Fibroblast of lung (primary cell): ENCODE data around the gene HUNK. TPM values are rescaled to one million over a fixed set of nuclear protein-coding genes. Genes with fewer than 3 reads are reported as not detected.

Experiments used
- DNase-seq, 2 donors: peaks; one replicate each; pipeline versions ENCODE4 v3.0.0 to v3.0.0-alpha.2; 2010; ENCODE audit warnings: low read depth in 2 of 2
- H2AFZ ChIP-seq: 2 replicates; pipeline ENCODE4 v1.5.1; 2012; ENCODE audit warnings: low read length, control low read depth, inconsistent platforms
- H3K27ac ChIP-seq: 2 replicates; pipeline ENCODE4 v1.5.1; 2011; ENCODE audit warnings: low read length, control low read depth; ENCODE audit not compliant: insufficient read depth
- H3K27me3 ChIP-seq: 2 replicates; pipeline ENCODE4 v1.5.1; 2011; ENCODE audit warnings: mild to moderate bottlenecking, low read length; ENCODE audit not compliant: control insufficient read depth, insufficient read depth
- H3K36me3 ChIP-seq: 2 replicates; pipeline ENCODE4 v1.5.1; 2011; ENCODE audit warnings: low read length; ENCODE audit not compliant: control insufficient read depth, insufficient read depth
- H3K4me1 ChIP-seq: 2 replicates; pipeline ENCODE4 v1.5.1; 2011; ENCODE audit warnings: low read length; ENCODE audit not compliant: control insufficient read depth, insufficient read depth; ENCODE audit errors: extremely low read depth
- H3K4me2 ChIP-seq: 2 replicates; pipeline ENCODE4 v1.5.1; 2011; ENCODE audit warnings: low read length, control low read depth; ENCODE audit not compliant: insufficient read depth; ENCODE audit errors: extremely low read depth
- H3K4me3 ChIP-seq, 4 experiments: fragments of 200-600 bp in 1 of 4; sonication (generic) in 1 of 4; replicated peaks in 1 of 4; 2 replicates each; pipeline ENCODE4 v1.5.1; 2011 to 2016; ENCODE audit warnings: low read length in 4 of 4, low read depth in 3 of 4, mild to moderate bottlenecking in 3 of 4, control low read depth in 2 of 4, inconsistent platforms in 1 of 4, mixed read lengths in 1 of 4; ENCODE audit not compliant: insufficient read depth in 1 of 4; ENCODE audit errors: control extremely low read depth in 1 of 4
- H3K79me2 ChIP-seq: 2 replicates; pipeline ENCODE4 v1.5.1; 2012; ENCODE audit warnings: mild to moderate bottlenecking, low read length, inconsistent platforms; ENCODE audit not compliant: control insufficient read depth, insufficient read depth
- H3K9ac ChIP-seq: 2 replicates; pipeline ENCODE4 v1.5.1; 2011; ENCODE audit warnings: mild to moderate bottlenecking, low read length, control low read depth; ENCODE audit not compliant: insufficient read depth
- H3K9me3 ChIP-seq: 2 replicates; pipeline ENCODE4 v1.5.1; 2012; ENCODE audit warnings: low read depth, low read length; ENCODE audit not compliant: control insufficient read depth, insufficient read depth
- H4K20me1 ChIP-seq: 2 replicates; pipeline ENCODE4 v1.5.1; 2011; ENCODE audit warnings: low read length; ENCODE audit not compliant: control insufficient read depth, insufficient read depth; ENCODE audit errors: extremely low read depth
- CTCF ChIP-seq, 2 donors: IDR thresholded peaks in 1 of 2; conservative IDR thresholded peaks in 1 of 2; 1 replicate in 1 of 2; 2 replicates in 1 of 2; pipeline ENCODE4 v1.5.1; 2011 to 2012; ENCODE audit warnings: low read length in 2 of 2, control low read depth in 1 of 2, inconsistent platforms in 1 of 2, low read depth in 1 of 2, mild to moderate bottlenecking in 1 of 2
- EZH2 ChIP-seq: IDR thresholded peaks from 2 replicates; pipeline ENCODE4 v1.5.1; 2012; ENCODE audit warnings: low read length, control low read depth, mild to moderate bottlenecking; ENCODE audit errors: missing control alignments
- polyA plus RNA-seq, 2 donors: library from polyadenylated mRNA; depleted of rRNA in 1 of 2; stranded (reverse) in 1 of 2; unstranded in 1 of 2; fragments of >200 nt; gene quantifications; 2 replicates each; pipeline ENCODE4 v1.2.1, GENCODE V29; 2011 to 2012; ENCODE audit warnings: missing spikeins in 1 of 2
- total RNA-seq: library from RNA; depleted of rRNA; stranded (reverse); fragments of >200 nt; gene quantifications from 2 replicates; pipeline ENCODE4 v1.2.1, GENCODE V29; 2014

HUNK gene
- total and polyA plus RNA-seq, 2 donors (not counting 1 experiment from before 2014, with no cell fraction given), result 0.09 to 0.33 TPM

GRCh38 chr21:31872072-31872451 is 758 bp upstream of the HUNK start:
- Histone ChIP-seq H3K36me3 (no peaks in the 10 kb centered on the region), H3K27me3 (peaks cover 21% of the 10 kb centered on the region), H3K4me1 (no peaks in the 10 kb centered on the region), H3K4me3 (peak overlapping the region in 1 of 4 experiments; percentile 57), H3K9me3 (no peaks in the 10 kb centered on the region), H3K4me2 (peak overlapping the region; percentile 75), H3K79me2 (no peaks in the 10 kb centered on the region), H3K27ac (no peak overlapping the region), H4K20me1 (no peaks in the 10 kb centered on the region), H3K9ac (no peak overlapping the region), H2AFZ (no peak overlapping the region)
- no peak for DNase-seq
- no peak for TF ChIP-seq EZH2
- no peak for TF ChIP-seq CTCF (conservative IDR thresholded peaks at IDR 0.05 in 1 of 2, IDR thresholded peaks at IDR 0.05 in 1 of 2; ENCODE audit: low read depth in 1 of 2, low read length in 2 of 2)

- peak overlapping the region; percentile 75 for H3K4me2 ChIP-seq
Measured at GRCh38 chr21:31873275-31873695, 465 bp downstream of the HUNK start.

More at GRCh38 chr21:31873275-31873695, 465 bp downstream of the HUNK start:
- no peaks in the 10 kb centered on the region for H3K36me3 ChIP-seq
- H3K4me1 ChIP-seq, result no peaks in the 10 kb centered on the region
- no peaks in the 10 kb centered on the region for H3K9me3 ChIP-seq
- no peaks in the 10 kb centered on the region for H3K79me2 ChIP-seq
- peak overlapping the region in 1 of 4 experiments; percentile 57 for H3K4me3 ChIP-seq
- DNase-seq, result no peak
- H3K27ac ChIP-seq, result no peak overlapping the region
- H3K27me3 ChIP-seq, result peaks cover 21% of the 10 kb centered on the region
- TF ChIP-seq CTCF (conservative IDR thresholded peaks at IDR 0.05 in 1 of 2, IDR thresholded peaks at IDR 0.05 in 1 of 2; ENCODE audit: low read depth in 1 of 2, low read length in 2 of 2) (no peak), EZH2 (no peak)
- no peak overlapping the region for H3K9ac ChIP-seq
- no peak overlapping the region for H2AFZ ChIP-seq
- no peaks in the 10 kb centered on the region for H4K20me1 ChIP-seq
